GM12801 (cell line): ENCODE results near the gene PDE4A.

ENCODE experiments used
- TF ChIP-seq, protein P1 (sequence below): IDR thresholded peaks from one replicate; pipeline ENCODE4 v1.5.1; 2011; ENCODE audit warnings: control low read depth; ENCODE audit not compliant: insufficient read length; ENCODE audit errors: extremely low read depth

Gene PDE4A

DNA sequence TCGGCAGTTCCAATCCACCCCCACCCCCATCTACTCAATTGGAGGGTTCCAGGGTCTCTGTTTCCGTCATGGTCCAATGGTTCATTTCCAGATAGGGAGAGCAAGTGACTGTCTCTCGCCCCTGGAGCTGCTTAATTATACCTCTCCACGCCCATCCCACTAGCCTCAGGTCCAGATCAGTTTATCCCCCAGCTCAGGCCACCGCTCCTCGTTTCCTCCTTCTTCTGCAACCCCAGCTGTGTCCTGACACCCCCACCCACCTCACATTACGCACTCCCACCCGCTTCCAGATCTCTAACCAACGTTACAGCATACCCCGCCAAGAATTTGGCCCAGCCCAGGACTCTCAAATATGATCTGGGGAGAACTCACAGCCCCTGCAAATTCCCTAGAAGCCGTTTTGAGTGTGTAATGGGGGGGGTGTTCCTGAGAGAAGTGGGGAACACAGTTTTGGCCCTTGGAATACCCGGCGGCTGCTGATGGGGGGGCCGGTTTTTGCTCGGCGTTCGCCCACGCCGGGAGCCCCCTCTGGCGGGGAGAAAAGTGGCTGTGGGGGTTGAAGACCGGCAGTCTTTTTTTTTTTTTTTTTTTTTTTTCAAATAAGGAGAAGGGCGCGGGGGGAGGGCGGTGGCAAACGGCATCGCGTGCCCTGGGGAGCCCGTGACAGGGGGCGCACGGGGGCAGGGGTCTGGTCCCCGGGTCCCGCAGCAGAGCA lies 1.7 kb upstream of the PDE4A start:
- TF ChIP-seq, protein P1, sequence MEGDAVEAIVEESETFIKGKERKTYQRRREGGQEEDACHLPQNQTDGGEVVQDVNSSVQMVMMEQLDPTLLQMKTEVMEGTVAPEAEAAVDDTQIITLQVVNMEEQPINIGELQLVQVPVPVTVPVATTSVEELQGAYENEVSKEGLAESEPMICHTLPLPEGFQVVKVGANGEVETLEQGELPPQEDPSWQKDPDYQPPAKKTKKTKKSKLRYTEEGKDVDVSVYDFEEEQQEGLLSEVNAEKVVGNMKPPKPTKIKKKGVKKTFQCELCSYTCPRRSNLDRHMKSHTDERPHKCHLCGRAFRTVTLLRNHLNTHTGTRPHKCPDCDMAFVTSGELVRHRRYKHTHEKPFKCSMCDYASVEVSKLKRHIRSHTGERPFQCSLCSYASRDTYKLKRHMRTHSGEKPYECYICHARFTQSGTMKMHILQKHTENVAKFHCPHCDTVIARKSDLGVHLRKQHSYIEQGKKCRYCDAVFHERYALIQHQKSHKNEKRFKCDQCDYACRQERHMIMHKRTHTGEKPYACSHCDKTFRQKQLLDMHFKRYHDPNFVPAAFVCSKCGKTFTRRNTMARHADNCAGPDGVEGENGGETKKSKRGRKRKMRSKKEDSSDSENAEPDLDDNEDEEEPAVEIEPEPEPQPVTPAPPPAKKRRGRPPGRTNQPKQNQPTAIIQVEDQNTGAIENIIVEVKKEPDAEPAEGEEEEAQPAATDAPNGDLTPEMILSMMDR: no peak

DNA sequence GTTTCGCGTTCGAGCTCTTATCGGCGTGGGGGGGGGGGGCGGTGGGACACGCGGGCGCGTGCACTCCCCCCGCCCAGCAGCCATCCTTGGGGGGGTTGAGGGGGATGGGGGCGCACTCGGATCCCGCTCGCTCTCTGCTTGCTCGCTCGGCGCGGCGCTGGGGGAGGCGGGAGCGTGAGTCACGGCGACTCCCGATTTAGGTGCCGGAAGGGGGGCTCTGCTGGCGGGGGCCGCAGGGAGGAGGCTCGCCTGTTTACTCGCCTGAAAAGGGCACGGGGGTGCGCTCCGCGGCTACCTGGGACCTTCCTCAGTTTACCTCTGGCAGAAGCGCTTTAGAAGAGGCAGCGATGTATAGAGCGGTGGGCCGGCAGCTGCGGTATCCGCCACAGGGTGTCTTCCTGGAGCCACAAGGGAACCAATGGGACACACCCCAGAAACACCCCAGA lies 1.1 kb upstream of the PDE4A start:
- TF ChIP-seq, protein P1: no peak

DNA sequence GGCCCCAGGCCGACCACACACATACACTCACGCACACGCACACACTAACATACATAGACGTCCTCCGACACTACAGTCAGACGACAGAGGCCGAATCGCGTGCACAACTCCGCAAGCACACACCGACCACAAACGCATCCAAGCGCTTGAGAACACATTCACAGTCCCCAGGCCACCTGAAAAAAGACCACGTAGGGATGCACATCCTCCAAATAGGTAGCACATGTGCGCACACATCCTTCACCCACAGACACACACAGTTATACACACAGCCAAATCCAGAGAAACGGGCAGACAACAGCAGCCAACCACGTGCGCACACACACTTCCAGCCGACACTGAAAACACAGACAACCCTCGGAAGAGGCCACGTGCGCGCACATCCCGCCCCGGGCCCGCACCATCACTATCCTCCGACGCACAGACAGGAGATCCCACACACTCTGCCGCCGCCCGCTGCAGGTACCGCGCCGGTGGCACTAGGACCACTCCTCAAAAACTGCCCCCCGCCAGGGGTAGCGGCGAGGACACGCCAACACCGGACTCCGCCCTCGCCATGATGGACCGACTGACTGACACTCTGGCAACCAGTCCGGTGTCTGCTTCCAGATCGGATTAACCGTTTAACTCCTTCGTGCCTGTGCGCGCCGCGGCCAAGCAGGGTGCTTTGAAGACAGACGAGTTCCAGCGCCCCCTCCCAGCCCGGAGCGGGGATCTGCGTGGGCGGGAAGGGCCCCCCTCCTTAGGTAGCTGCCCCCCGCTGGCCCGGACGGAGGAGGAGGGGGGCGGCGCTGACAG lies 493 bp upstream of the PDE4A start:
- TF ChIP-seq, protein P1: no peak

DNA sequence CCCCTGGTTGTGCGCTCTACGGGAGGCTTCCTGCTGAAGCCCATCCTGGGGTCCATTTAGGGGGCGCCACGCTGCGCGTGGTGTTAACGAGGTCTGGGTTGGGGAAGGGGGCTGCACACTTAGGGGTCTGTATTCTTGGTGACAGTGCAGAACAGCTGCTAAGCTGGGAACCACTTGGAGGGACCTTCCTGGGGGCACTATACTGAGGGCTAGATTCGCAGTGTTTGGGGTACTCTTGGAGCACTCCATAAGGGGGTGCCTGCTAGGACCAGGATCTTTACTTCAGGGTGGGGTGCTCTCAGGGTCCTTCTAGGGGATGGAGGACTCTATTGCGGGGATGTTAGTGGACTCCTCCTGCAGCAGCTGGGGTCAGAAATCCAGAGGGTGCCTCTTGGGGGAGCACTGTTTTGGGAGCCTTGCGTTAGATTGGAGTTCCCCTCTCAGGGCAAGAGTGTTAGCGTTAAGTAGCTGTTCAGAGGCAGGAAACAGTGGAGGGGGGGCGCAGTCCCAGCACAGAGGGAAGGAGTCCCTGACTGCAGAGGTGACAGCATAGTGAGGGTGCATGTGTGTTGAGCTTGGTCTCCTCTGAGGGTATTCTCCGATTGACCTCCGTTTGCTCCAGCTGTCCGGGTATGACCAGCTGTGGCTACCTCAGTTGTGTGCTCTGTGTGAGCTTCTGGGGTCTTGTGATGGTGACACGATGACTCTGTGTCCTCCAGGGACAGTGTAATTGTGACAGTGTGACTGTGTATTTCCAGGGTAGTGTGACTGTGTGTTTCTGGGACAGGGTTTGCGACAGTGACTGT lies 1.1 kb downstream of the PDE4A start:
- TF ChIP-seq, protein P1: no peak

DNA sequence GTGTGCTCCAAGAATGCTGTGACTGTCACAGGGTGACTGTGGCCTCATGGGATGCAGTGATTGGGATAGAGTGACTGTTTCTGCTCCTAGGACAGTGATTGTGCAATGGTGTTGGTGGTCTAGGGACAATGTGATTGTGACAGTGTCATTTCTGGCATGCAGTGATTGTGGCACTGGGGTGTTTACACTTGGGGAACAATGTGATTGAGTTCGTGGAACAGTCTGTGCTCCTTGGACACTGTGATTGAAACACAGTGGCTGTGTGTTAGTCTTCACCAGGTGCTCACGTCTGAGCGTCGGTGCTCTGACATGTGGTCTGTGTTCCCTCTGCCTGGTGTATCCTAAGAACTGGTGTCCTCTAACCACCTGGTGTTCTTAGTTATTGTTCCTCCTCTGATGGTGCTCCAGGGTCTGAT lies 1.7 kb downstream of the PDE4A start:
- TF ChIP-seq, protein P1: no peak

DNA sequence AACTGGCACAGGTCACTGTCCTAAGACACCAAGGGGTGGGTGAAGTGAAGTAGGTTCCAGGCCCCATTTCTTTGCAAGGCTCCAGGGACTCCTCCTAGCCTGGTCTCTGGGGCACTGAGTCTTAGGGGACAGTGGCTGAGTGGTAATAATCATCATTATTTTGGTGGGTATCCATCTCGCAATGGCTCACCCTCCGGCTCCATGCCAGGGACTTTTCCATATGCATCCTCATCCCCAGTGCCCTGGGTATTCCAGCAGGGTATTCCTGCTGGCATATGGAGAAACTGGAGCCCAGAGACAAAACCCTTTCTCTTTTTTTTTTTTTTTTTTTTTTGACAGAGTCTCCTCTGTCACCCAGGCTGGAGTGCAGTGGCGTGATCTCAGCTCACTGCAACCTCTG lies 2.5 kb downstream of the PDE4A start:
- TF ChIP-seq, protein P1: no peak
